ENCODE data around the gene TRRAP.
"Not testable (repeated sequence)": the region's sequence is repeated elsewhere in the genome, so short reads cannot be mapped to it uniquely, and the experiment has no call there.

Gene TRRAP

GRCh38 chr7:98866765-98867164 is 11.6 kb upstream of the TRRAP start:
- no peak for DNase-seq

GRCh38 chr7:98868450-98868849 is 9.9 kb upstream of the TRRAP start:
- no peak for DNase-seq

GRCh38 chr7:98869027-98869596 is 9.2 kb upstream of the TRRAP start:
- DNase-seq = no peak

- no peak for DNase-seq
These were observed 8.7 kb upstream of the TRRAP start, which contains the start of gene TMEM130 for GRCh38 chr7:98869597-98870120. Gene TMEM130 (minus strand): TSS chr7:98870014. CDS start chr7:98869861, 153 bp downstream.

GRCh38 chr7:98870121-98870651 is 8.1 kb upstream of the TRRAP start:
- peak; percentile 63 for DNase-seq

GRCh38 chr7:98870807-98871491 is 7.4 kb upstream of the TRRAP start:
- DNase-seq = no peak

- no peak for DNase-seq
These were observed 5.9 kb upstream of the TRRAP start for GRCh38 chr7:98872328-98872924.

- not testable (repeated sequence) for DNase-seq
These were observed 4.7 kb upstream of the TRRAP start for GRCh38 chr7:98873610-98874009.

- DNase-seq = no peak
These were observed 3.4 kb upstream of the TRRAP start for GRCh38 chr7:98874942-98875341.

GRCh38 chr7:98875501-98875900 is 2.8 kb upstream of the TRRAP start:
- no peak for DNase-seq

- no peak for DNase-seq
These were observed 1.2 kb upstream of the TRRAP start for GRCh38 chr7:98877146-98877545.

- DNase-seq = no peak
These were observed 504 bp upstream of the TRRAP start for GRCh38 chr7:98877692-98878364.

- DNase-seq = no peak
These were observed 1.1 kb downstream of the TRRAP start for GRCh38 chr7:98879198-98879978.

- DNase-seq = no peak
These were observed 1.6 kb downstream of the TRRAP start for GRCh38 chr7:98879979-98880315.

- no peak for DNase-seq
These were observed 2.2 kb downstream of the TRRAP start for GRCh38 chr7:98880485-98880884.

GRCh38 chr7:98881561-98882315 is 3.4 kb downstream of the TRRAP start:
- no peak for DNase-seq

- DNase-seq = no peak
These were observed 6.1 kb downstream of the TRRAP start for GRCh38 chr7:98884416-98884815.

- DNase-seq = no peak
These were observed 8.7 kb downstream of the TRRAP start for GRCh38 chr7:98887038-98887437.

- no peak for DNase-seq
These were observed 14.3 kb downstream of the TRRAP start for GRCh38 chr7:98892609-98893008.

- DNase-seq = no peak
These were observed 21.5 kb downstream of the TRRAP start for GRCh38 chr7:98899816-98900215.

- DNase-seq = no peak
These were observed 22.5 kb downstream of the TRRAP start for GRCh38 chr7:98900815-98901214.

GRCh38 chr7:98902523-98902922 is 24.2 kb downstream of the TRRAP start:
- no peak for DNase-seq

Data from left hindlimb (tissue), 1 donor.